A549 (cell line): ENCODE measurements around the gene CELA3B. TPM values are rescaled to one million over a fixed set of nuclear protein-coding genes. Genes with fewer than 3 reads are reported as not detected.
A peak's percentile ranks its signal among the peaks of the same experiment; 100 is the strongest.

ENCODE experiments used
- ATAC-seq, 2 experiments: fragments of 200-7000 bp in 1 of 2; fragments of >200 bp in 1 of 2; cut with Nextera tagmentation in 1 of 2; cut with Tn5 transposase in 1 of 2; 3 replicates each; pipeline versions ENCODE4 v1.8.0 to v1.9.1; 2018 to 2020; ENCODE audit warnings: mild to moderate bottlenecking in 1 of 2, moderate library complexity in 1 of 2
- CTCF ChIA-PET: fragments of 300-600 bp; sonication (Branson Sonifier 250); formaldehyde crosslinking; extraction: SDS; loops from one replicate; lab custom pipeline; 2021; ENCODE audit warnings: antibody characterized with exemption, inconsistent platforms; lab: Yijun Ruan, JAX
- POLR2A ChIA-PET: fragments of 350-600 bp; formaldehyde crosslinking; extraction: SDS; loops from one replicate; lab custom pipeline; 2021; ENCODE audit warnings: antibody characterized with exemption, inconsistent platforms; lab: Yijun Ruan, JAX
- DNase-seq, 2 experiments: peaks; one replicate each; pipeline versions ENCODE4 v3.0.0 to v3.0.0-alpha.2; 2011 to 2016; ENCODE audit warnings: low read depth in 1 of 2, low spot score in 1 of 2
- FAIRE-seq: peaks from 2 replicates; lab custom pipeline; 2011; peaks lifted over from hg19 to GRCh38; lab: Jason Lieb, UNC
- H3K27ac ChIP-seq, 2 experiments: fragments of >200 bp; sonication (Bioruptor Twin); formaldehyde crosslinking; 3 replicates each; pipeline ENCODE4 v1.5.1; 2016 to 2017
- H3K4me1 ChIP-seq: fragments of >200 bp; sonication (Bioruptor Twin); formaldehyde crosslinking; 3 replicates; pipeline ENCODE4 v1.6.1; 2016
- H3K4me2 ChIP-seq: fragments of >200 bp; sonication (Bioruptor Twin); formaldehyde crosslinking; 3 replicates; pipeline ENCODE4 v1.6.1; 2016
- H3K4me3 ChIP-seq: fragments of >200 bp; sonication (Bioruptor Twin); formaldehyde crosslinking; 3 replicates; pipeline ENCODE4 v1.5.1; 2016
- H3K9me3 ChIP-seq: fragments of >200 bp; sonication (Bioruptor Twin); formaldehyde crosslinking; 3 replicates; pipeline ENCODE4 v1.6.1; 2016
- BCL3 ChIP-seq: fragments of >200 bp; sonication (Bioruptor Twin); formaldehyde crosslinking; IDR thresholded peaks from 3 replicates; pipeline ENCODE4 v1.6.1; 2016
- CBX2 ChIP-seq: fragments of 200-600 bp; sonication (generic); IDR thresholded peaks from 2 replicates; pipeline ENCODE4 v1.6.1; 2016; ENCODE audit warnings: low read depth, mild to moderate bottlenecking, borderline replicate concordance
- CBX8 ChIP-seq: fragments of 200-600 bp; sonication (generic); IDR thresholded peaks from 2 replicates; pipeline ENCODE4 v1.6.1; 2016
- CHD2 ChIP-seq: fragments of 150-350 bp; IDR thresholded peaks from 2 replicates; pipeline ENCODE4 v1.6.1; 2014; ENCODE audit warnings: low read length; ENCODE audit not compliant: partially characterized antibody
- CHD4 ChIP-seq: fragments of 200-600 bp; sonication (generic); IDR thresholded peaks from 2 replicates; pipeline ENCODE4 v1.6.1; 2016; ENCODE audit warnings: antibody characterized with exemption, mild to moderate bottlenecking, borderline replicate concordance
- EHF ChIP-seq: fragments of 250-450 bp; sonication (Bioruptor Pico); IDR thresholded peaks from 2 replicates; pipeline ENCODE4 v1.5.0; 2020; ENCODE audit warnings: mild to moderate bottlenecking
- EHMT2 ChIP-seq: fragments of 200-600 bp; sonication (generic); IDR thresholded peaks from 2 replicates; pipeline ENCODE4 v1.6.1; 2016; ENCODE audit warnings: antibody characterized with exemption, low read depth, mild to moderate bottlenecking, moderate library complexity
- EP300 ChIP-seq, 2 experiments: fragments of >200 bp; sonication (Bioruptor Twin); formaldehyde crosslinking; IDR thresholded peaks; 2 replicates in 1 of 2; 3 replicates in 1 of 2; pipeline ENCODE4 v1.6.1; 2016 to 2017
- HDAC2 ChIP-seq: fragments of 200-600 bp; sonication (generic); IDR thresholded peaks from 2 replicates; pipeline ENCODE4 v1.6.1; 2016
- HEYL ChIP-seq: fragments of 250-450 bp; sonication (Bioruptor Pico); IDR thresholded peaks from 2 replicates; pipeline ENCODE4 v1.8.0; 2021; ENCODE audit warnings: mild to moderate bottlenecking, moderate library complexity
- HOXB13 ChIP-seq: fragments of 250-450 bp; sonication (Bioruptor Pico); IDR thresholded peaks from 2 replicates; pipeline ENCODE4 v1.5.0; 2020; ENCODE audit warnings: low read depth, mild to moderate bottlenecking, moderate library complexity
- HOXB5 ChIP-seq: fragments of 250-450 bp; sonication (Bioruptor Pico); IDR thresholded peaks from 2 replicates; pipeline ENCODE4 v1.5.0; 2020; ENCODE audit warnings: mild to moderate bottlenecking, moderate library complexity
- KDM1A ChIP-seq: fragments of 200-600 bp; sonication (generic); IDR thresholded peaks from 2 replicates; pipeline ENCODE4 v1.6.1; 2016; ENCODE audit warnings: low read depth, mild to moderate bottlenecking
- MAX ChIP-seq: IDR thresholded peaks from 2 replicates; pipeline ENCODE4 v1.6.1; 2012
- NFE2L2 ChIP-seq: fragments of 150-350 bp; conservative IDR thresholded peaks from 2 replicates; pipeline ENCODE4 v1.6.1; 2014; ENCODE audit warnings: low read length
- NPAS2 ChIP-seq: fragments of 250-450 bp; sonication (Bioruptor Pico); IDR thresholded peaks from 2 replicates; pipeline ENCODE4 v1.8.0; 2022; ENCODE audit warnings: mild to moderate bottlenecking, moderate library complexity, borderline replicate concordance
- POLR2A ChIP-seq: IDR thresholded peaks from 2 replicates; pipeline ENCODE4 v1.6.1; 2012; ENCODE audit warnings: mild to moderate bottlenecking, low read length
- RAD21 ChIP-seq, 2 experiments: fragments of >200 bp in 1 of 2; sonication (Bioruptor Twin) in 1 of 2; formaldehyde crosslinking in 1 of 2; IDR thresholded peaks in 1 of 2; conservative IDR thresholded peaks in 1 of 2; 2 replicates in 1 of 2; 3 replicates in 1 of 2; pipeline ENCODE4 v1.6.1; 2012 to 2018; ENCODE audit warnings: inconsistent platforms in 1 of 2
- RNF2 ChIP-seq: fragments of 200-600 bp; sonication (generic); IDR thresholded peaks from 2 replicates; pipeline ENCODE4 v1.6.1; 2016; ENCODE audit warnings: low read depth, mild to moderate bottlenecking, antibody characterized with exemption, moderate library complexity, borderline replicate concordance
- SMC3 ChIP-seq: fragments of >200 bp; sonication (Bioruptor Twin); formaldehyde crosslinking; IDR thresholded peaks from 3 replicates; pipeline ENCODE4 v1.6.1; 2018; ENCODE audit warnings: inconsistent platforms
- SREBF2 ChIP-seq: fragments of 450-650 bp; IDR thresholded peaks from 2 replicates; pipeline ENCODE4 v1.6.1; 2014; ENCODE audit warnings: mild to moderate bottlenecking, moderate library complexity
- TFCP2L1 ChIP-seq: fragments of 250-450 bp; sonication (Bioruptor Pico); IDR thresholded peaks from 2 replicates; pipeline ENCODE4 v1.5.0; 2021; ENCODE audit warnings: mild to moderate bottlenecking
- ZNF302 ChIP-seq: fragments of 250-450 bp; sonication (Bioruptor Pico); IDR thresholded peaks from 2 replicates; pipeline ENCODE4 v1.9.0; 2021; ENCODE audit warnings: inconsistent platforms, mild to moderate bottlenecking, moderate library complexity
- WGBS: methylation state at CpG from one replicate; pipeline ENCODE4 v1.1.6; 2017; ENCODE audit errors: missing lambda C conversion rate; 5-methylcytosine and 5-hydroxymethylcytosine counted together
- polyA plus RNA-seq, 4 experiments: library from polyadenylated mRNA; depleted of rRNA in 3 of 4; stranded (reverse); fragments of >200 nt; fragmentation: RNase III in 1 of 4; extraction: RNeasy Plus Mini Kit Qiagen cat#74134 plus additional on column Dnase treatment in 1 of 4; gene quantifications; 2 replicates in 3 of 4; 3 replicates in 1 of 4; pipeline ENCODE4 v1.2.3, GENCODE V29; 2011 to 2017
- TF ChIP-seq, protein P1 (sequence below): IDR thresholded peaks from 2 replicates; pipeline ENCODE4 v1.6.1; 2012; ENCODE audit warnings: low read depth, borderline replicate concordance
- TF ChIP-seq, protein P2 (sequence below): fragments of >200 bp; sonication (Bioruptor Twin); formaldehyde crosslinking; IDR thresholded peaks from 3 replicates; pipeline ENCODE4 v1.5.1; 2016
- TF ChIP-seq, protein P3 (sequence below): fragments of >200 bp; sonication (Bioruptor Twin); formaldehyde crosslinking; IDR thresholded peaks from 2 replicates; pipeline ENCODE4 v1.6.1; 2016

Gene CELA3B
- polyA plus RNA-seq, 2 of the 4 experiments (the other 2 are of a cell fraction) = not detected

DNA sequence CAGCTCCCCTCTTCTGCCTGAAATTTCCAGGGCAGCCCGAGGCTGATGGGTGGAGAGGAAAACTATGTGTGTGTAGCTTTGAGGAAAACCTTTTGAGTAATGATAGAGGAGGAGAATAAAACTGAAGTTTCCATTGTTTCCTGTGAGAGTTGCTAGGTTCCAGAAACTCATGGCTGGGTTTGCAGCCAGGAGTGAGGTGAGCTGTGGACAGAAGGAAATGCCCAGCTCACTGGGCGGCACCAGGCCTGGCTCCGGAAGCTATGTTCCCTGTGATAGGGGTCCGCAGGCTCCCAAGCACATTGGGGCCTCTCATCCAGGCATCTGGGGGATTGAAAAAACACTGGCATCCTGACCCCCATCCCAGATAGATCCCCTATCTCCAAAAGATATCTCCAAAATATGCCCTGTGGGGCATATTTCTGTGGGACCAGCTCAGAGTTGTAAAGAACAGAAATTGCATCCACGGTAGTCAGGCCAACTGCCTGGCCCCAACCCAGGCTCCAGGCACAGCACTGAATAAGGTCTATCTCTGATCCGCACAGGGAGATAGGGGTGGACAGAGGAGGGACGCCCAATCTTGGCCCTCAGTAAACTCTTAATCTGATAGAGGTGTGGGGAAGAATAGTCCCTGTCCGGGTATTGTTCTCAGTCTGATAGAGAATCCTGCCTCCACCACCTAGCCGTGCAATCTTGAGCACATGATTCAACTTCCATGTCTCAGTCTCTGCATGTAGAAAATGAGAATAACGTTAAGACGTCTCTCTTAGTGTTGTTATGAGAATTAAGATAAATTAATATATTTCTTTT lies 37.9 kb upstream of the CELA3B start:
- ATAC-seq = no peak
- 61% methylated on average over 11 of the region's 11 CpGs for WGBS
- Histone ChIP-seq H3K27ac (peak overlapping the region; percentile 96 to 100), H3K4me2 (peak overlapping the region; percentile 53), H3K9me3 (no peaks in the 10 kb centered on the region), H3K4me1 (peaks cover 53% of the 10 kb centered on the region), H3K4me3 (no peak overlapping the region)
- FAIRE-seq = no peak
- CTCF ChIA-PET = interaction anchor here (1.0 to 2.7 kb wide), 10 partner anchors 10 to 294 kb away, joined by 3 to 21 read pairs (median 5); no protein-coding TSS in a partner anchor
- no peak for TF ChIP-seq EHMT2
- TF ChIP-seq RAD21 (conservative IDR thresholded peaks at IDR 0.05 in 1 of 2, IDR thresholded peaks at IDR 0.05 in 1 of 2) = no peak
- TF ChIP-seq EHF (CRISPR knock-in tag) = no peak
- TF ChIP-seq CBX8 = no peak
- TF ChIP-seq ZNF302 = no peak
- no peak for TF ChIP-seq RNF2
- no peak for TF ChIP-seq NPAS2
- TF ChIP-seq, protein P1, sequence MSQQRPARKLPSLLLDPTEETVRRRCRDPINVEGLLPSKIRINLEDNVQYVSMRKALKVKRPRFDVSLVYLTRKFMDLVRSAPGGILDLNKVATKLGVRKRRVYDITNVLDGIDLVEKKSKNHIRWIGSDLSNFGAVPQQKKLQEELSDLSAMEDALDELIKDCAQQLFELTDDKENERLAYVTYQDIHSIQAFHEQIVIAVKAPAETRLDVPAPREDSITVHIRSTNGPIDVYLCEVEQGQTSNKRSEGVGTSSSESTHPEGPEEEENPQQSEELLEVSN = no peak
- DNase-seq = no peak
- POLR2A ChIA-PET = no interaction called here

GRCh38 chr1:21939650-21940374 lies 37.0 kb upstream of the CELA3B start:
- CTCF ChIA-PET = interaction anchor here (0.6 to 2.7 kb wide), 13 partner anchors 8 to 509 kb away, joined by 3 to 21 read pairs (median 3); no protein-coding TSS in a partner anchor
- DNase-seq = peak; percentile 65 to 89
- 25% methylated on average over 8 of the region's 9 CpGs for WGBS
- no peak overlapping the region for H3K4me3 ChIP-seq
- POLR2A ChIA-PET = no interaction called here
- H3K9me3 ChIP-seq = no peaks in the 10 kb centered on the region
- peak overlapping the region; percentile 96 to 100 for H3K27ac ChIP-seq
- peak overlapping the region; percentile 53 for H3K4me2 ChIP-seq
- peak in 1 of 2 experiments; percentile 60; a peak in 3 of 6 replicates for ATAC-seq
- FAIRE-seq = no peak
- TF ChIP-seq, protein P2, sequence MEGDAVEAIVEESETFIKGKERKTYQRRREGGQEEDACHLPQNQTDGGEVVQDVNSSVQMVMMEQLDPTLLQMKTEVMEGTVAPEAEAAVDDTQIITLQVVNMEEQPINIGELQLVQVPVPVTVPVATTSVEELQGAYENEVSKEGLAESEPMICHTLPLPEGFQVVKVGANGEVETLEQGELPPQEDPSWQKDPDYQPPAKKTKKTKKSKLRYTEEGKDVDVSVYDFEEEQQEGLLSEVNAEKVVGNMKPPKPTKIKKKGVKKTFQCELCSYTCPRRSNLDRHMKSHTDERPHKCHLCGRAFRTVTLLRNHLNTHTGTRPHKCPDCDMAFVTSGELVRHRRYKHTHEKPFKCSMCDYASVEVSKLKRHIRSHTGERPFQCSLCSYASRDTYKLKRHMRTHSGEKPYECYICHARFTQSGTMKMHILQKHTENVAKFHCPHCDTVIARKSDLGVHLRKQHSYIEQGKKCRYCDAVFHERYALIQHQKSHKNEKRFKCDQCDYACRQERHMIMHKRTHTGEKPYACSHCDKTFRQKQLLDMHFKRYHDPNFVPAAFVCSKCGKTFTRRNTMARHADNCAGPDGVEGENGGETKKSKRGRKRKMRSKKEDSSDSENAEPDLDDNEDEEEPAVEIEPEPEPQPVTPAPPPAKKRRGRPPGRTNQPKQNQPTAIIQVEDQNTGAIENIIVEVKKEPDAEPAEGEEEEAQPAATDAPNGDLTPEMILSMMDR = peak; percentile 18; the same call in 2 of the 3 replicates
- TF ChIP-seq HEYL (CRISPR knock-in tag) = no peak
- TF ChIP-seq EHMT2 = no peak
- TF ChIP-seq RNF2 = no peak
- TF ChIP-seq CBX2 = no peak
- no peak for TF ChIP-seq SREBF2
- no peak for TF ChIP-seq CBX8
- no peak for TF ChIP-seq TFCP2L1
- no peak for TF ChIP-seq SMC3
- TF ChIP-seq KDM1A = no peak
- TF ChIP-seq CHD2 = no peak
- no peak for TF ChIP-seq BCL3
- TF ChIP-seq, protein P3, sequence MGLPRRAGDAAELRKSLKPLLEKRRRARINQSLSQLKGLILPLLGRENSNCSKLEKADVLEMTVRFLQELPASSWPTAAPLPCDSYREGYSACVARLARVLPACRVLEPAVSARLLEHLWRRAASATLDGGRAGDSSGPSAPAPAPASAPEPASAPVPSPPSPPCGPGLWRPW = no peak
- TF ChIP-seq HOXB5 (CRISPR knock-in tag) = peak; percentile 80; the same call in 1 of the 2 replicates
- no peak for TF ChIP-seq NFE2L2
- no peak for TF ChIP-seq HOXB13 (CRISPR knock-in tag)
- TF ChIP-seq EP300 (IDR thresholded peaks at IDR 0.05) = no peak
- TF ChIP-seq POLR2A = no peak
- TF ChIP-seq MAX = peak; percentile 57; the same call in 1 of the 2 replicates
- no peak for TF ChIP-seq CHD4
- no peak for TF ChIP-seq HDAC2
- TF ChIP-seq, all 56 proteins: peak for 3
- H3K4me1 ChIP-seq = peaks cover 44% of the 10 kb centered on the region
